Urinary bladder (tissue), 4 donors: Measurements from ENCODE around the gene PDLIM3. TPM values are rescaled to one million over a fixed set of nuclear protein-coding genes. Genes with fewer than 3 reads are reported as not detected.
A peak's percentile ranks its signal among the peaks of the same experiment; 100 is the strongest.

Experiments
- DNase-seq: peaks from one replicate; pipeline ENCODE4 v3.0.0-alpha.2; 2015; ENCODE audit errors: extremely low spot score
- H3K27ac ChIP-seq: one replicate; pipeline ENCODE4 v1.5.1; 2013; ENCODE audit warnings: low read depth, mild to moderate bottlenecking, moderate library complexity
- H3K36me3 ChIP-seq: one replicate; pipeline ENCODE4 v1.6.1; 2013; ENCODE audit warnings: mild to moderate bottlenecking, moderate library complexity; ENCODE audit not compliant: insufficient read depth
- H3K4me1 ChIP-seq: one replicate; pipeline ENCODE4 v1.6.1; 2013; ENCODE audit warnings: mild to moderate bottlenecking, moderate library complexity; ENCODE audit not compliant: insufficient read depth
- H3K4me3 ChIP-seq: one replicate; pipeline ENCODE4 v1.5.1; 2013; ENCODE audit warnings: low read depth, low read length
- WGBS: extraction: QIAGEN DNeasy Blood & Tissue Kit; methylation state at CpG from one replicate; pipeline ENCODE4 v1.1.7; 2013; 5-methylcytosine and 5-hydroxymethylcytosine counted together
- polyA plus RNA-seq: library from polyadenylated mRNA; stranded (reverse); fragments of 200-250 nt; gene quantifications from one replicate; pipeline ENCODE4 v1.2.3, GENCODE V29; 2013
- total RNA-seq: library from RNA; depleted of rRNA; stranded (reverse); fragments of >200 nt; gene quantifications from one replicate; pipeline ENCODE4 v1.2.3, GENCODE V29; 2014
- donor health status: healthy with polysubstance abuse.
- donor health status: healthy.

PDLIM3 gene
- total and polyA plus RNA-seq, 2 donors, result 358 to 456 TPM

DNA sequence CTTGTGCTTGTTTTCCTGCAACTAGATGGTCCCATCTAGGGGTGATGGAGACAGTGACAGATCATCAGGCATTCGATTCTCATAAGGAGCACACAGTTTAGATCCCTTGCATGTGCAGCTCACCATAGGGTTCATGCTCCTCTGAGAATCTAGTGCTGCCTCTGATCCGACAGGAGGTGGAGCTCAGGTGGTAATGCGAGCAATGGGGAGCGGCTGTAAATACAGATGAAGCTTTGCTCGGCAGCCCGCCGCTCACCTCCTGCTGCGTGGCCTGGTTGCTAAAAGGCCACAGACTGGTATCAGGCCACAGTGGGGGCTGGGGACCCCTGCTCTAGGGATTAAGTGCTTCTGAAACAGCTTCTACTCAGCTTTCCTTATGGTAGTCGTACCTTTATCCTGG lies 35.3 kb downstream of the PDLIM3 start:
- no peak for DNase-seq
- no peak overlapping the region for H3K4me3 ChIP-seq
- no peaks in the 10 kb centered on the region for H3K36me3 ChIP-seq
- no peak overlapping the region for H3K27ac ChIP-seq
- H3K4me1 ChIP-seq, result no peaks in the 10 kb centered on the region
- WGBS, result 95% methylated on average over 9 of the region's 9 CpGs

- no peak overlapping the region for H3K4me3 ChIP-seq
- no peaks in the 10 kb centered on the region for H3K36me3 ChIP-seq
- H3K4me1 ChIP-seq, result no peaks in the 10 kb centered on the region
- DNase-seq, result no peak
- 66% methylated on average over 2 of the region's 2 CpGs for WGBS
- no peak overlapping the region for H3K27ac ChIP-seq
Measured at GRCh38 chr4:185488650-185489049, 46.7 kb downstream of the PDLIM3 start.

GRCh38 chr4:185481401-185481800 lies 53.9 kb downstream of the PDLIM3 start:
- Histone ChIP-seq H3K36me3 (no peaks in the 10 kb centered on the region), H3K27ac (no peak overlapping the region), H3K4me3 (no peak overlapping the region), H3K4me1 (no peaks in the 10 kb centered on the region)
- WGBS, result 97% methylated on average over 2 of the region's 2 CpGs
- no peak for DNase-seq

GRCh38 chr4:185480016-185480732 lies 55.1 kb downstream of the PDLIM3 start:
- Histone ChIP-seq H3K4me1 (no peaks in the 10 kb centered on the region), H3K4me3 (no peak overlapping the region), H3K36me3 (no peaks in the 10 kb centered on the region), H3K27ac (no peak overlapping the region)
- no peak for DNase-seq
- WGBS, result 77% methylated on average over 15 of the region's 15 CpGs

DNA sequence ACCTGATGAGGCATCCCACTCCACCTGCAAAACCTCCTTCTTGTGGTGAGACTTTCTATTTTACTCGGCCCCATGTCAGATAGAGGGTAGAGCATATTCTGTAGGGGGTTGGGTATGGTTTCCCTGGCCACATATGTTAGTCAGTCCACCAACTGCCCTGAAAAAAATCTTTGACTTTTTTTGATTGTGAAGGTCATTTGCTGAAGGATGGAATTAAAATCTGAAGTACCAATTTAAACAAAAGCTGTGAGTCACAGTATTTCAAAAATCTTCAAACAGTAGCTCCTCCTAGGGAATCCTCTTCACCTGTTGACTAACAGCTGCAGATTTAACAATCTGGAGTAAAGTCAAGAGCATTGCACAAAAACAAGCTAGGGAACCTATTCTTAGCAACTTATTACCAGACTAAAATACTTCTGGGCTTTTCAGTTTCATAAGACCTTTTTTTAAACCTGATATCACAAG lies 55.8 kb downstream of the PDLIM3 start:
- no peak overlapping the region for H3K27ac ChIP-seq

GRCh38 chr4:185473247-185473646 lies 62.1 kb downstream of the PDLIM3 start:
- no peak for DNase-seq
- no peaks in the 10 kb centered on the region for H3K4me1 ChIP-seq
- no peak overlapping the region for H3K4me3 ChIP-seq
- no peak overlapping the region for H3K27ac ChIP-seq
- WGBS, result 92% methylated on average over 8 of the region's 8 CpGs
- no peaks in the 10 kb centered on the region for H3K36me3 ChIP-seq

More for the DNA sequence above, 55.8 kb downstream of the PDLIM3 start:
- DNase-seq, result no peak
- no peaks in the 10 kb centered on the region for H3K4me1 ChIP-seq
- no peak overlapping the region for H3K4me3 ChIP-seq
- no peaks in the 10 kb centered on the region for H3K36me3 ChIP-seq
- 77% methylated on average over 1 of the region's 1 CpG for WGBS

DNA sequence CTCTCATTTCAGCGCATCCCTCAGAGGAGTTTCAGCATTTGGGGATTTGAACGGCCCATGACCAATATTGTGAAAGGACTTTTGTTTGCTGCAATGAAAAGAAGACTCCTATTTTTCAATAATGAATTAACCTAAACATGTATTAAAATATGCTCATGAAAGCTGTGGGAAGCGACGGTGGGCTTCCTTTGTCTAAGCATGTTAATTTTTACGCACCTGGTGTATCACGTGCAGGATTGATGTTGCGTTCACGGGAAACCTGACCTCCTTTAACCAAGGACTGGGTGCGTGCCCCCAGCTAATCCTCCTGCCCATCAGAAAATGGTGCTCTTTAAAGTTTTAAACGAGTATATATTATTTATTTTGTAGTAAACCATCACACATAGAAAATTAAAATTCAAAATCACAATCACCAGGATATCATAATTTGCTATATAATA lies 63.2 kb downstream of the PDLIM3 start:
- H3K36me3 ChIP-seq, result no peaks in the 10 kb centered on the region
- H3K4me1 ChIP-seq, result no peaks in the 10 kb centered on the region
- peak overlapping the region; percentile 91 for H3K4me3 ChIP-seq
- no peak overlapping the region for H3K27ac ChIP-seq
- DNase-seq, result peak; percentile 23
- 42% methylated on average over 10 of the region's 10 CpGs for WGBS

GRCh38 chr4:185471235-185472102 lies 63.8 kb downstream of the PDLIM3 start, which contains the start of gene CCDC110:
Gene CCDC110 (minus strand): TSS chr4:185471733. CDS start chr4:185471683, 50 bp downstream.
- WGBS, result 1% methylated on average over 93 of the region's 93 CpGs

DNA sequence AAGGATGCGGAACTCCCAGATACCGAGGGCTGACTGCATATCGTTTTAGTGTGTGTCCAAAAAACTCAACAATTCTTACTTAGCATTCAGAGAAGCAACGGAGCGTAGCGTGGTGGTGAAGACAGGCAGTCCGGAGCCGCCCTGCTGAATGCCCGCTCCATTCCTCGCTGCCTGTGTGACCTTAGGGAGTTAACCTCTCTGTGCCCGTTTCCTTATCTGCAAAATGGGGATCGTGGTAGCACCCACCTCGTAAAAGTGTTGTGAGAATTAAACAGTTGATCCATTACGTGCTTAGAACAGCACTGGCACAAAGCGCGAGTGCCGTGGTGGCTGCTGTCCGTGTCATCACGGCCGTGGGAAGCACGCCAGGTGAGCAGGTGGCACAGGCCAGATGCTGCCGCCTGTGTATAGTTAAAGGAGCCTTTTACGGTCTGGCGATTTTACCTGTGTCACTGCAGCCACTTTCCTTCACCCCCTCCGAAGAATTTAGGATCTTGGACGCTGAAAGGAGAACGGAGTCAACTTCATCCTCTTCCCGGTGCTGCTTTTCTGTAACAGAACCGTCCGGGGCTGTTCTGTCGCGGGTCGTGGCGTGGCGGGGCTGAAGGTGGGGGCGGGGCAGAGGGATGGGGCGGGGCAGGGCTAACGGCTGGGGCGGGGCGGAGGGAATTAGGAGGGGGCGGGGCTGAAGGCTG lies 64.7 kb downstream of the PDLIM3 start:
- Histone ChIP-seq H3K4me3 (peak overlapping the region; percentile 39), H3K4me1 (no peaks in the 10 kb centered on the region), H3K36me3 (no peaks in the 10 kb centered on the region), H3K27ac (no peak overlapping the region)
- 2% methylated on average over 41 of the region's 41 CpGs for WGBS
- no peak for DNase-seq

More at GRCh38 chr4:185471235-185472102, 63.8 kb downstream of the PDLIM3 start, which contains the start of gene CCDC110:
- H3K36me3 ChIP-seq, result no peaks in the 10 kb centered on the region
- H3K4me1 ChIP-seq, result no peaks in the 10 kb centered on the region
- H3K4me3 ChIP-seq, result peak within 1 kb of the TSS; percentile 91
- DNase-seq, result peak; percentile 87
- peak within 1 kb of the TSS; percentile 64 for H3K27ac ChIP-seq

DNA sequence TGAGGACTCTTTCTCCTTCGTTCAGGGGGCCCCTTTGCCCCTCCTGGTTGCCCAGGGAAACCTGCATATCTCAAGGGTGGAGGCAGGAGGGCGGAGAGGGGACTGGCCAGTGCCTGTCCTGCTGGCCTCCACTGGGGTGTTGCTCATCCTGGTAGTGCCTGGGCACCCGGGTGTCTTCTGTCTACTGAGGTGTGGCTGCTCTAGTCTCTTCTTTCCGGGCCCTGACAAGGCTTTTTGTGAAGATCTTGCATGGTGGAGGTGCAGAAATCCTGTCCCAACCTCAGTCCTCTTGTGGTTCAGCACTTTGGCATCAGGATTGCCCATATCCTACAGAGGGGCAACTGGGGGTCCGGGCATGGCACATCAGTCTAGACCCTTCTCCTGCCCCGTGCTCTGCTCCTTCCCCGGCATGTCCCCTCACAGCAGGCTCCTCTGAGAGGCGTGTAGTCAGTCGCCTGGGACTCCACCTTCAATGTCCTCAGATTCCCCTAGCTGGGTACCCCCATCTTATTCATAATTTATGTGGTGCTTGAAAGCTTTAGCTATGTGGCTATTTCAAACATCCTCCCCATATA lies 65.6 kb downstream of the PDLIM3 start:
- no peaks in the 10 kb centered on the region for H3K36me3 ChIP-seq
- no peak overlapping the region for H3K4me3 ChIP-seq
- 77% methylated on average over 9 of the region's 9 CpGs for WGBS
- no peak for DNase-seq
- H3K27ac ChIP-seq, result no peak overlapping the region
- H3K4me1 ChIP-seq, result no peaks in the 10 kb centered on the region

DNA sequence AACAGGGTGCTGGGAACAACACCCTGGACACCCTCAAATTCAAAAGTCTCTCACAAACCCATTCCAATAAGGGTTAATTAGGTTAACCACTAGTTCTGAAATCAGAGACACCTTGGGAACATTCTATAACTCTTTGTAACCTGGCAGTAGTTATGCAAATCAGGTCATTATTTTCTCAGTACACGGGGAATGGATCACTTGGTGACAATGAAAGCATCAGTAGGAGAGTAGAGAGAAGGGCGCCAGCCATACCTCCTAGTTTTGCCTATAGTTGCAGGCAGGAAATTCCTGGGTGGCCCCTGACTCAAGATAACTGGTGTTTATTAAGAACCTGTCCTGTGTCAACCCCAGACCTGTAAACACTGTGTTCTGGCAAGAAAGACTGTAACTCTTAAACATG lies 66.3 kb downstream of the PDLIM3 start:
- Histone ChIP-seq H3K4me3 (no peak overlapping the region), H3K27ac (no peak overlapping the region)
- DNase-seq, result no peak

GRCh38 chr4:185467991-185468390 lies 67.3 kb downstream of the PDLIM3 start:
- H3K4me1 ChIP-seq, result no peaks in the 10 kb centered on the region
- no peaks in the 10 kb centered on the region for H3K36me3 ChIP-seq
- H3K4me3 ChIP-seq, result no peak overlapping the region
- 88% methylated on average over 8 of the region's 8 CpGs for WGBS
- H3K27ac ChIP-seq, result no peak overlapping the region
- DNase-seq, result no peak

More for the DNA sequence above, 66.3 kb downstream of the PDLIM3 start:
- 86% methylated on average over 2 of the region's 2 CpGs for WGBS
- no peaks in the 10 kb centered on the region for H3K36me3 ChIP-seq
- H3K4me1 ChIP-seq, result no peaks in the 10 kb centered on the region

DNA sequence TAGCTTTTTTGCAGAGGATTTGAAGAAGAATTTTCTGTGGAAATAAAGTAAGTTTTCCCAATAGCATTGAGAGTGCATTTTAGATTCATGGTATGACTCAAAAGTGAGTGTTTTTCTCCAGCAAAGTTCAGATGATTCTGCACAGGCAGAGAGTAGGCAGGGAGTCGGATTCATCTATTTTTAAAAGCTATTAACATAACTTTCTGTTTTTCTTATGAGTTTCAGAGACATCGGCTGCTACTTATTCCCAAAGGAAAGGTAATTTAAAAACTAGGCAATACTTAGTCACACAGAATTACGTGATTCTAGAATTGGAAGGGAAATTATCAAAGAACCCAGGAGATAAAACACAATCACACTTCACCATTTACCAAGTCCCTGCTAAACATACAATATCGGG lies 68.2 kb downstream of the PDLIM3 start:
- Histone ChIP-seq H3K4me1 (no peaks in the 10 kb centered on the region), H3K4me3 (no peak overlapping the region), H3K27ac (no peak overlapping the region), H3K36me3 (no peaks in the 10 kb centered on the region)
- DNase-seq, result no peak
- 60% methylated on average over 4 of the region's 4 CpGs for WGBS
